SH-SY5Y (cell line): ENCODE data around the gene CYP11A1.

Experiments
- GATA2 ChIP-seq: IDR thresholded peaks from 2 replicates; pipeline ENCODE4 v1.6.1; 2011; ENCODE audit warnings: mild to moderate bottlenecking, low read depth, low read length
- GATA3 ChIP-seq: IDR thresholded peaks from 2 replicates; pipeline ENCODE4 v1.6.1; 2011; ENCODE audit warnings: low read depth, mild to moderate bottlenecking, low read length, moderate library complexity

DNA sequence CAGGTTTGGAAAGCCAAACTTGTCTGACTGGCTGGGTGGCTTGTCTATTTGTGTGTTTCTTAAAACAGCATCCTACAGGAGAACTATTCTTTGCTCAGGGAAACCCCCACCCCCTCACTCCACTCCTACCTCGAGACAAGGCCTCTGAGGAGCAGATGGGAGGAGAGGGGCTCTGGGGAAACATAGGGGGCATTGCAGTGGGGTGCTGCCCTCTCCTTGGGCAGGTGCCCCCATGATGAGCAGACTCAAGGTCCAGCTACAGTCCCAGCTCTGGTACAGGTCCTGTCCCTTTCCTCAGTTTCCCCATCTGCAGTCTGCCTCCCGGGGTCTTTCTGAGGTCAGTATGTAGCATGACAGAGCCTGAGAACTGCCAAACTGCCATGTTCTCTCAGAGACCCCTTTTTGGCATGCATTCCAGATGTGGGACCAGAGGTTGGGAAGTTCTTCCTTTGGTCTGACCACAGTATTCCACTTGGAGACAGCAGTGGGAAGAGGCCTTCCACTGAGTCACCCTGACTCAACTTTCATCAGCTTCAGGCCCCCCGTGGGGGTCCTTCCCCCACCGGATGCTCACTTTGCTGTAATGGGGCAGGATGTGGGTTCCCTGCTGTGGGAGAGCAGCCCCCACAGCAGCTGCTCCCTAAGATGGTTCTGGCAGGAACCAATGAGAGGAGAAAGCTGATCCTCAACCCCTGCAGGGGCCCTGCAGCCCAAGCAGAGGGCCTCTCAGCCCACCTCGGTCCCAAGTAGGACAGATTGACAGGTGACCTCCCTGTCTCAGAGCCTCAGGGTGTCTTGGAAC, 32.3 kb upstream of the CYP11A1 start:
- TF ChIP-seq GATA3 (no peak), GATA2 (no peak)
